Fibroblast of skin of left quadriceps (primary cell): Measurements from ENCODE around the gene FLT3.
"Not testable (repeated sequence)": the region's sequence is repeated elsewhere in the genome, so short reads cannot be mapped to it uniquely, and the experiment has no call there.

Source experiments
- DNase-seq, 2 experiments: peaks; one replicate each; pipeline ENCODE4 v3.0.0-alpha.2; 2013; ENCODE audit warnings: low read depth in 2 of 2

Gene FLT3

GRCh38 chr13:28044608-28045007 lies 55.8 kb downstream of the FLT3 start:
- DNase-seq: no peak

- DNase-seq: no peak
These were observed 57.2 kb downstream of the FLT3 start for GRCh38 chr13:28043224-28043623.

GRCh38 chr13:28041501-28041900 lies 58.9 kb downstream of the FLT3 start:
- DNase-seq: no peak

GRCh38 chr13:28041031-28041461 lies 59.3 kb downstream of the FLT3 start:
- no peak for DNase-seq

GRCh38 chr13:28037399-28037798 lies 63.0 kb downstream of the FLT3 start:
- DNase-seq: no peak

GRCh38 chr13:28035146-28035782 lies 65.1 kb downstream of the FLT3 start:
- DNase-seq: no peak

- no peak for DNase-seq
These were observed 66.3 kb downstream of the FLT3 start for GRCh38 chr13:28033894-28034655.

GRCh38 chr13:28032438-28032837 lies 67.9 kb downstream of the FLT3 start:
- DNase-seq: not testable (repeated sequence)

GRCh38 chr13:28031896-28032288 lies 68.5 kb downstream of the FLT3 start:
- no peak for DNase-seq

GRCh38 chr13:28031220-28031895 lies 69.0 kb downstream of the FLT3 start:
- DNase-seq: no peak

- no peak for DNase-seq
These were observed 72.6 kb downstream of the FLT3 start for GRCh38 chr13:28027607-28028364.

GRCh38 chr13:28027071-28027470 lies 73.3 kb downstream of the FLT3 start:
- DNase-seq: no peak

GRCh38 chr13:28026508-28026907 lies 73.9 kb downstream of the FLT3 start:
- DNase-seq: no peak

- no peak for DNase-seq
These were observed 77.4 kb downstream of the FLT3 start for GRCh38 chr13:28022848-28023518.

GRCh38 chr13:28014301-28014700 lies 86.1 kb downstream of the FLT3 start:
- no peak for DNase-seq

- no peak for DNase-seq
These were observed 86.9 kb downstream of the FLT3 start for GRCh38 chr13:28013482-28013881.

- DNase-seq: no peak
These were observed 87.5 kb downstream of the FLT3 start for GRCh38 chr13:28012896-28013295.

- DNase-seq: no peak
These were observed 88.0 kb downstream of the FLT3 start for GRCh38 chr13:28012383-28012782.

- DNase-seq: no peak
These were observed 90.3 kb downstream of the FLT3 start for GRCh38 chr13:28010046-28010445.

- not testable (repeated sequence) for DNase-seq
These were observed 95.4 kb downstream of the FLT3 start for GRCh38 chr13:28005016-28005415.

- DNase-seq: no peak
These were observed 97.3 kb downstream of the FLT3 start for GRCh38 chr13:28002886-28003698.
